ENCODE measurements around the gene PLD5.

- no peak for TF ChIP-seq POLR2A (IDR thresholded peaks at IDR 0.05; ENCODE audit: low read depth, low read length)
- no peak for TF ChIP-seq POLR2AphosphoS5 (IDR thresholded peaks at IDR 0.05; ENCODE audit: low read depth, low read length)
Observed at GRCh38 chr1:242524571-242525359, at the start of gene PLD5.
